Left ventricle myocardium inferior (tissue), 1 donor: ENCODE data around the gene C3orf70. TPM values are rescaled to one million over a fixed set of nuclear protein-coding genes. Genes with fewer than 3 reads are reported as not detected.

Source experiments
- DNase-seq: peaks from one replicate; pipeline ENCODE4 v3.0.0-alpha.2; 2020
- H3K27ac ChIP-seq: fragments of 200-600 bp; replicated peaks from 2 replicates; pipeline ENCODE4 v1.8.0; 2021
- H3K27me3 ChIP-seq: fragments of 200-600 bp; 2 replicates; pipeline ENCODE4 v1.8.0; 2021; ENCODE audit warnings: low read depth
- H3K36me3 ChIP-seq: fragments of 200-600 bp; 2 replicates; pipeline ENCODE4 v1.8.0; 2021
- H3K4me1 ChIP-seq: fragments of 200-600 bp; 2 replicates; pipeline ENCODE4 v1.8.0; 2021
- H3K4me3 ChIP-seq: fragments of 200-600 bp; 2 replicates; pipeline ENCODE4 v1.8.0; 2021; ENCODE audit warnings: mild to moderate bottlenecking, moderate library complexity
- H3K9me3 ChIP-seq: fragments of 200-600 bp; replicated peaks from 2 replicates; pipeline ENCODE4 v1.8.0; 2021
- CTCF ChIP-seq: fragments of 200-600 bp; IDR thresholded peaks from 2 replicates; pipeline ENCODE4 v1.8.0; 2021; ENCODE audit warnings: antibody characterized with exemption, mild to moderate bottlenecking, borderline replicate concordance
- intact Hi-C: fragments of 100-400 bp; cut with micrococcal nuclease; formaldehyde crosslinking; loops from one replicate; pipeline ENCODE4 v1.11.0; 2022
- long read RNA-seq: library from polyadenylated mRNA; unstranded; transcript quantifications from one replicate; pipeline ENCODE4 v2.0.0, GENCODE V29; 2021
- total RNA-seq: library from RNA; stranded (reverse); fragmentation: NEBNext Ultra II Directional; extraction: Animal tissue kit (Norgen Biotek cat#: 25700); gene quantifications from one replicate; pipeline ENCODE4 v1.2.1, GENCODE V29; 2021
- donor health status: DM: no; HTN: yes; CAD: no; lungs with severe emphysema.

The C3orf70 gene
- total RNA-seq, result 1.4 TPM
- long read RNA-seq, result 0 reads

GRCh38 chr3:185152410-185153170 is at the start of gene C3orf70:
Gene C3orf70 (minus strand): TSS chr3:185153060. CDS start chr3:185152823, 237 bp downstream.
- intact Hi-C loops, result no loop called here
- Histone ChIP-seq H3K36me3 (no peaks in the 10 kb centered on the region), H3K4me1 (peaks cover 46% of the 10 kb centered on the region), H3K9me3 (no peaks in the 10 kb centered on the region), H3K4me3 (peak within 1 kb of the TSS; percentile 74), H3K27ac (peak within 1 kb of the TSS; percentile 91), H3K27me3 (peaks cover 90% of the 10 kb centered on the region)
- DNase-seq, result peak; percentile 75
- no peak for TF ChIP-seq CTCF

- Histone ChIP-seq H3K4me1 (no peaks in the 10 kb centered on the region), H3K27me3 (no peaks in the 10 kb centered on the region), H3K4me3 (no peak overlapping the region), H3K9me3 (no peaks in the 10 kb centered on the region), H3K36me3 (peaks cover 10% of the 10 kb centered on the region), H3K27ac (no peak overlapping the region)
- intact Hi-C loops, result no loop called here
- no peak for TF ChIP-seq CTCF
- DNase-seq, result no peak
Measured at GRCh38 chr3:185200639-185201038, 47.8 kb upstream of the C3orf70 start.

GRCh38 chr3:185199671-185200070 is 46.8 kb upstream of the C3orf70 start:
- intact Hi-C loops, result no loop called here
- Histone ChIP-seq H3K27me3 (no peaks in the 10 kb centered on the region), H3K36me3 (peaks cover 10% of the 10 kb centered on the region), H3K9me3 (no peaks in the 10 kb centered on the region), H3K4me3 (no peak overlapping the region), H3K4me1 (no peaks in the 10 kb centered on the region), H3K27ac (no peak overlapping the region)
- TF ChIP-seq CTCF, result no peak
- DNase-seq, result no peak

- Histone ChIP-seq H3K27ac (no peak overlapping the region), H3K9me3 (no peaks in the 10 kb centered on the region), H3K4me1 (no peaks in the 10 kb centered on the region), H3K36me3 (peaks cover 6% of the 10 kb centered on the region), H3K4me3 (no peak overlapping the region), H3K27me3 (no peaks in the 10 kb centered on the region)
- TF ChIP-seq CTCF, result no peak
- intact Hi-C loops, result no loop called here
- DNase-seq, result no peak
Measured at GRCh38 chr3:185199206-185199605, 46.3 kb upstream of the C3orf70 start.

GRCh38 chr3:185197068-185197467 is 44.2 kb upstream of the C3orf70 start:
- Histone ChIP-seq H3K27me3 (no peaks in the 10 kb centered on the region), H3K4me3 (no peak overlapping the region), H3K4me1 (no peaks in the 10 kb centered on the region), H3K27ac (no peak overlapping the region), H3K9me3 (no peaks in the 10 kb centered on the region), H3K36me3 (peaks cover 18% of the 10 kb centered on the region)
- DNase-seq, result no peak
- intact Hi-C loops, result no loop called here
- TF ChIP-seq CTCF, result no peak
